Nephron progenitor cell (in vitro differentiated cells): ENCODE data around the gene CMBL.

Experiments used
- DNase-seq: peaks from one replicate; pipeline ENCODE4 v3.0.0; 2021
- H3K27ac Mint-ChIP-seq: 2 replicates; pipeline ENCODE4 v1.8.0; 2021; ENCODE audit warnings: mild to moderate bottlenecking, moderate library complexity, mixed read lengths
- H3K27me3 Mint-ChIP-seq: 2 replicates; pipeline ENCODE4 v1.8.0; 2021; ENCODE audit warnings: mild to moderate bottlenecking, low read depth, mixed read lengths; ENCODE audit not compliant: poor library complexity
- H3K36me3 Mint-ChIP-seq: 2 replicates; pipeline ENCODE4 v1.8.0; 2021; ENCODE audit warnings: low read depth, mixed read lengths
- H3K4me1 Mint-ChIP-seq: 2 replicates; pipeline ENCODE4 v1.8.0; 2021; ENCODE audit warnings: mixed read lengths
- H3K4me3 Mint-ChIP-seq: 2 replicates; pipeline ENCODE4 v1.8.0; 2021; ENCODE audit warnings: mild to moderate bottlenecking, moderate library complexity, mixed read lengths
- H3K9me3 Mint-ChIP-seq: 2 replicates; pipeline ENCODE4 v1.8.0; 2021; ENCODE audit warnings: mild to moderate bottlenecking, moderate library complexity, mixed read lengths
- TF ChIP-seq, protein P1 (sequence below): fragments of 200-600 bp; sonication (generic); IDR thresholded peaks from 2 replicates; pipeline ENCODE4 v1.5.0; 2021; ENCODE audit warnings: antibody characterized with exemption

CMBL gene

DNA sequence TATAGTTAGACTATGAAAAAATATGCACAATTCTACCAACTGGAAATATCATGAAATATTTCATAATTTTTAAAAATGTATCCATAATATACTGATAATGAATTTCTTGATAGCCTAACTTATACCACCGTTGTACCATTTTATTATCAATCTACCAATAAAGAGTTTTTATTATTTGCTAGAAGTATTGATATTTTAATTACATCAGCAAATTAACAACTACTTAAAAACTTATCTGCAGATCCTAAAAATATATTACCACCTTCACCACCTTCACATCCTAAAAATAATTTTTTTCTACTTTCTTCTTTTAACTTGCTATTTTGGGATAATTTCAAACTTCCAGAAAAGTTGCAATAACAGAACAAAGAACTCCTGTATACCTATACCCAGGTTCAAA lies 79.4 kb downstream of the CMBL start:
- Mint-ChIP-seq H3K4me1 (no peaks in the 10 kb centered on the region), H3K4me3 (no peak overlapping the region), H3K9me3 (peaks cover 29% of the 10 kb centered on the region), H3K27me3 (peaks cover 3% of the 10 kb centered on the region), H3K27ac (no peak overlapping the region), H3K36me3 (peaks cover 34% of the 10 kb centered on the region)
- TF ChIP-seq, protein P1, sequence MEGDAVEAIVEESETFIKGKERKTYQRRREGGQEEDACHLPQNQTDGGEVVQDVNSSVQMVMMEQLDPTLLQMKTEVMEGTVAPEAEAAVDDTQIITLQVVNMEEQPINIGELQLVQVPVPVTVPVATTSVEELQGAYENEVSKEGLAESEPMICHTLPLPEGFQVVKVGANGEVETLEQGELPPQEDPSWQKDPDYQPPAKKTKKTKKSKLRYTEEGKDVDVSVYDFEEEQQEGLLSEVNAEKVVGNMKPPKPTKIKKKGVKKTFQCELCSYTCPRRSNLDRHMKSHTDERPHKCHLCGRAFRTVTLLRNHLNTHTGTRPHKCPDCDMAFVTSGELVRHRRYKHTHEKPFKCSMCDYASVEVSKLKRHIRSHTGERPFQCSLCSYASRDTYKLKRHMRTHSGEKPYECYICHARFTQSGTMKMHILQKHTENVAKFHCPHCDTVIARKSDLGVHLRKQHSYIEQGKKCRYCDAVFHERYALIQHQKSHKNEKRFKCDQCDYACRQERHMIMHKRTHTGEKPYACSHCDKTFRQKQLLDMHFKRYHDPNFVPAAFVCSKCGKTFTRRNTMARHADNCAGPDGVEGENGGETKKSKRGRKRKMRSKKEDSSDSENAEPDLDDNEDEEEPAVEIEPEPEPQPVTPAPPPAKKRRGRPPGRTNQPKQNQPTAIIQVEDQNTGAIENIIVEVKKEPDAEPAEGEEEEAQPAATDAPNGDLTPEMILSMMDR, result no peak
- DNase-seq, result no peak
